CD4-positive, alpha-beta T cell treated with Interleukin-15 for 1 hour (primary cell): ENCODE measurements around the gene BCKDHA.
A peak's percentile ranks its signal among the peaks of the same experiment; 100 is the strongest.
"Not testable (repeated sequence)": the region's sequence is repeated elsewhere in the genome, so short reads cannot be mapped to it uniquely, and the experiment has no call there.

Experiments
- DNase-seq: peaks from one replicate; pipeline ENCODE4 v3.0.0-alpha.2; 2020

Gene BCKDHA

GRCh38 chr19:41408256-41408655 lies 10.6 kb downstream of the BCKDHA start:
- no peak for DNase-seq

GRCh38 chr19:41408846-41409245 lies 11.2 kb downstream of the BCKDHA start:
- not testable (repeated sequence) for DNase-seq

- DNase-seq = no peak
Measured at GRCh38 chr19:41409288-41409687, 11.7 kb downstream of the BCKDHA start.

GRCh38 chr19:41410336-41411054 lies 12.9 kb downstream of the BCKDHA start:
- DNase-seq = no peak

- DNase-seq = no peak
Measured at GRCh38 chr19:41411100-41411967, 13.7 kb downstream of the BCKDHA start.

- no peak for DNase-seq
Measured at GRCh38 chr19:41411968-41412265, 14.3 kb downstream of the BCKDHA start.

- DNase-seq = no peak
Measured at GRCh38 chr19:41412953-41413352, 15.3 kb downstream of the BCKDHA start.

GRCh38 chr19:41413947-41414346 lies 16.3 kb downstream of the BCKDHA start:
- no peak for DNase-seq

GRCh38 chr19:41414461-41414860 lies 16.8 kb downstream of the BCKDHA start:
- no peak for DNase-seq

- no peak for DNase-seq
Measured at GRCh38 chr19:41415154-41415571, 17.5 kb downstream of the BCKDHA start.

GRCh38 chr19:41416194-41416674 lies 18.6 kb downstream of the BCKDHA start:
- DNase-seq = no peak

GRCh38 chr19:41420101-41420880 lies 22.7 kb downstream of the BCKDHA start:
- DNase-seq = peak; percentile 33

GRCh38 chr19:41421314-41421713 lies 23.7 kb downstream of the BCKDHA start:
- DNase-seq = no peak

GRCh38 chr19:41421973-41422372 lies 24.4 kb downstream of the BCKDHA start:
- no peak for DNase-seq

- DNase-seq = no peak
Measured at GRCh38 chr19:41422456-41422855, 24.8 kb downstream of the BCKDHA start.

GRCh38 chr19:41422955-41423354 lies 25.3 kb downstream of the BCKDHA start:
- no peak for DNase-seq

- no peak for DNase-seq
Measured at GRCh38 chr19:41424335-41425173, 26.9 kb downstream of the BCKDHA start.

- DNase-seq = no peak
Measured at GRCh38 chr19:41425174-41426115, 27.8 kb downstream of the BCKDHA start.

- DNase-seq = no peak
Measured at GRCh38 chr19:41426116-41426841, 28.7 kb downstream of the BCKDHA start.

- peak; percentile 56 for DNase-seq
Measured at GRCh38 chr19:41426952-41427646, 29.5 kb downstream of the BCKDHA start, which contains the start of gene B3GNT8. Gene B3GNT8 (minus strand): TSS chr19:41427374. CDS start chr19:41426778, 596 bp downstream.
